Activated CD8-positive, alpha-beta T cell treated with anti-CD3 and anti-CD28 coated beads for 36 hours (primary cell): ENCODE results near the gene SLC2A14. TPM values are rescaled to one million over a fixed set of nuclear protein-coding genes. Genes with fewer than 3 reads are reported as not detected.

ENCODE experiments used
- ATAC-seq: fragments of 200-7000 bp; cut with Tn5 transposase; one replicate; pipeline ENCODE4 v1.10.0; 2021; ENCODE audit warnings: mild to moderate bottlenecking, moderate library complexity
- CTCF ChIA-PET: fragments of 350-600 bp; sonication (Branson Sonifier 250); formaldehyde crosslinking; loops from one replicate; lab custom pipeline; 2021; ENCODE audit warnings: antibody characterized with exemption; lab: Charles Lee
- POLR2A ChIA-PET: fragments of 350-600 bp; sonication (Branson Sonifier 250); formaldehyde crosslinking; loops from one replicate; lab custom pipeline; 2021; ENCODE audit warnings: antibody characterized with exemption; lab: Charles Lee
- DNase-seq: peaks from one replicate; pipeline ENCODE4 v3.0.0-alpha.2; 2020
- H3K27ac Mint-ChIP-seq: one replicate; pipeline ENCODE4 v1.8.0; 2021; ENCODE audit warnings: mild to moderate bottlenecking, mixed read lengths
- H3K27me3 Mint-ChIP-seq: one replicate; pipeline ENCODE4 v1.8.0; 2021; ENCODE audit warnings: mixed read lengths
- H3K36me3 Mint-ChIP-seq: one replicate; pipeline ENCODE4 v1.8.0; 2021; ENCODE audit warnings: low read depth, mixed read lengths
- H3K4me1 Mint-ChIP-seq: one replicate; pipeline ENCODE4 v1.8.0; 2021; ENCODE audit warnings: low read depth, mixed read lengths
- H3K4me3 Mint-ChIP-seq: one replicate; pipeline ENCODE4 v1.8.0; 2021; ENCODE audit warnings: mild to moderate bottlenecking, moderate library complexity, mixed read lengths
- H3K9me3 Mint-ChIP-seq: one replicate; pipeline ENCODE4 v1.8.0; 2021; ENCODE audit warnings: mixed read lengths
- intact Hi-C: fragments of 100-400 bp; cut with micrococcal nuclease; formaldehyde crosslinking; loops from one replicate; pipeline ENCODE4 v1.10.0; 2022
- total RNA-seq, 2 experiments: library from RNA; stranded (reverse); gene quantifications; one replicate each; pipeline ENCODE4 v1.2.3, GENCODE V29; 2021
- TF ChIP-seq, protein P1 (sequence below): fragments of 200-600 bp; IDR thresholded peaks from one replicate; pipeline ENCODE4 v1.8.0; 2022; ENCODE audit warnings: antibody characterized with exemption, mild to moderate bottlenecking

The SLC2A14 gene
- total RNA-seq, 2 experiments from 2014 or later, result 0.22 to 0.29 TPM

DNA sequence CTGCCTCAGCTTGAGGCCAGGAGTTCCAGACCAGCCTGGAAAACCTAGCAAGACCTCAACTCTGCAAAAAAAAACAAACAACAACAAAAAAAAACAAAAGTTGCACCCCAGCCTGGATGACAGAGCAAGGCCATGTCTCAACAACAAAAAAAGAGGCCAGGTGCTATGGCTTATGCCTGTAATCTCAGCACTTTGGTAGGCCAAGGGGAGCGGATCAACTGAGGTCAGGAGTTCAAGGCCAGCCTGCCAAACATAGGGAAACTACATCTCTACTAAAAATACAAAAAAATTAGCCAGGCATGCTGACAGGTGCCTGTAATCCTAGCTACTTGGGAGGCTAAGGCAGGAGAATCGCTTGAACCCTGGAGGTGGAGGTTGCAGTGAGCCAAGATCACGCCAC is 6.5 kb upstream of the SLC2A14 start:
- Mint-ChIP-seq H3K4me3 (no peak overlapping the region), H3K27me3 (no peaks in the 10 kb centered on the region), H3K36me3 (no peaks in the 10 kb centered on the region), H3K27ac (no peak overlapping the region), H3K9me3 (no peaks in the 10 kb centered on the region), H3K4me1 (no peaks in the 10 kb centered on the region)
- POLR2A ChIA-PET, result no interaction called here
- CTCF ChIA-PET, result interaction anchor here (1.3 kb wide), 1 partner anchor 230 kb away, joined by 3 read pairs; no protein-coding TSS in a partner anchor
- ATAC-seq, result no peak
- DNase-seq, result no peak
- TF ChIP-seq, protein P1, sequence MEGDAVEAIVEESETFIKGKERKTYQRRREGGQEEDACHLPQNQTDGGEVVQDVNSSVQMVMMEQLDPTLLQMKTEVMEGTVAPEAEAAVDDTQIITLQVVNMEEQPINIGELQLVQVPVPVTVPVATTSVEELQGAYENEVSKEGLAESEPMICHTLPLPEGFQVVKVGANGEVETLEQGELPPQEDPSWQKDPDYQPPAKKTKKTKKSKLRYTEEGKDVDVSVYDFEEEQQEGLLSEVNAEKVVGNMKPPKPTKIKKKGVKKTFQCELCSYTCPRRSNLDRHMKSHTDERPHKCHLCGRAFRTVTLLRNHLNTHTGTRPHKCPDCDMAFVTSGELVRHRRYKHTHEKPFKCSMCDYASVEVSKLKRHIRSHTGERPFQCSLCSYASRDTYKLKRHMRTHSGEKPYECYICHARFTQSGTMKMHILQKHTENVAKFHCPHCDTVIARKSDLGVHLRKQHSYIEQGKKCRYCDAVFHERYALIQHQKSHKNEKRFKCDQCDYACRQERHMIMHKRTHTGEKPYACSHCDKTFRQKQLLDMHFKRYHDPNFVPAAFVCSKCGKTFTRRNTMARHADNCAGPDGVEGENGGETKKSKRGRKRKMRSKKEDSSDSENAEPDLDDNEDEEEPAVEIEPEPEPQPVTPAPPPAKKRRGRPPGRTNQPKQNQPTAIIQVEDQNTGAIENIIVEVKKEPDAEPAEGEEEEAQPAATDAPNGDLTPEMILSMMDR, result no peak
- intact Hi-C loops, result no loop called here

DNA sequence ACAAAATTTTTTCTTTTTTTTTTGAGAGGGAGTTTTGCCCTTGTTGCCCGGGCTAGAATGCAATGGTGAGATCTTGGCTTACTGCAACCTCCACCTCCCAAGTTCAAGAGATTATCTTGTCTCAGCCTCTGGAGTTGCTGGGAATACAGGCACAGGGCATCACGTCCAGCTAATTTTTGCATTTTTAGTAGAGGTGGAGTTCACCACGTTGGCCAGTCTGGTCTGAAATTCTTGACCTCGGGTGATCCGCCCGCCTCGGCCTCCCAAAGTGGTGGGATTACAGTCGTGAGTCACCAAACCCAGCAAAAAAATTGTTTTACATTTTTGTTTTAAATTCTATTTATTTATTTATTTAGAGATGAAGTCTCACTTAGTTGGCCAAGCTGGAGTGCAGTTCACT is 4.7 kb upstream of the SLC2A14 start:
- TF ChIP-seq, protein P1, result no peak

DNA sequence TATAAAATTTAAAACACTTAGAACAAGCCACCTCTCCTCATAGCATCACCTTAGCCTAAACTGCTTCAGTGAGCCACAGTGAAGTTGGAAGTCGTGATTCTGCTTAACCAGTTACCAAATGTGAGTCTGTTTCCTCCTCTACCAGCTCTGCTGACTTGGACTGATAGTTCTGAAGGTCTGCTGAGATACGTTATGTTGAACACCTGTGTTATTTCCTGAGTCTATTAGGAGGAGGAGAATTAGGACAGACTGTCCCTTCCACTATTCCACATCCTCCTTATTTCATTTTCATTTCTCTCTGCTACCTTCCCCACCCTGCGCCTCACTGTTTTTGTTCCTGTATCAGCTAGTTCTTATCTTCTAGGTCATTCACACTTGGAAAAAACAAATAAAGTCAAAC is 2.4 kb downstream of the SLC2A14 start:
- no peak for DNase-seq
- H3K27me3 Mint-ChIP-seq, result peaks cover 27% of the 10 kb centered on the region
- H3K4me3 Mint-ChIP-seq, result no peak overlapping the region
- ATAC-seq, result no peak
- no peaks in the 10 kb centered on the region for H3K36me3 Mint-ChIP-seq
- peaks cover 5% of the 10 kb centered on the region for H3K4me1 Mint-ChIP-seq
- no peak overlapping the region for H3K27ac Mint-ChIP-seq
- no peaks in the 10 kb centered on the region for H3K9me3 Mint-ChIP-seq
- CTCF ChIA-PET, result interaction anchor here (1.7 kb wide), 2 partner anchors 63 to 124 kb away, joined by 3 read pairs; no protein-coding TSS in a partner anchor
- intact Hi-C loops, result no loop called here
- TF ChIP-seq, protein P1, result no peak
- POLR2A ChIA-PET, result interaction anchor here (0.6 to 0.9 kb wide), 2 partner anchors 119 to 209 kb away, joined by 3 read pairs; no protein-coding TSS in a partner anchor

More for the DNA sequence above, 4.7 kb upstream of the SLC2A14 start:
- DNase-seq, result no peak
- Mint-ChIP-seq H3K27ac (no peak overlapping the region), H3K4me3 (no peak overlapping the region), H3K27me3 (peaks cover 10% of the 10 kb centered on the region), H3K4me1 (no peaks in the 10 kb centered on the region), H3K36me3 (no peaks in the 10 kb centered on the region), H3K9me3 (no peaks in the 10 kb centered on the region)
- intact Hi-C loops, result no loop called here
- POLR2A ChIA-PET, result interaction anchor here (0.7 kb wide), 1 partner anchor 374 kb away, joined by 3 read pairs; no protein-coding TSS in a partner anchor
- CTCF ChIA-PET, result interaction anchor here (1.3 kb wide), 1 partner anchor 71 kb away, joined by 3 read pairs; no protein-coding TSS in a partner anchor
- no peak for ATAC-seq

DNA sequence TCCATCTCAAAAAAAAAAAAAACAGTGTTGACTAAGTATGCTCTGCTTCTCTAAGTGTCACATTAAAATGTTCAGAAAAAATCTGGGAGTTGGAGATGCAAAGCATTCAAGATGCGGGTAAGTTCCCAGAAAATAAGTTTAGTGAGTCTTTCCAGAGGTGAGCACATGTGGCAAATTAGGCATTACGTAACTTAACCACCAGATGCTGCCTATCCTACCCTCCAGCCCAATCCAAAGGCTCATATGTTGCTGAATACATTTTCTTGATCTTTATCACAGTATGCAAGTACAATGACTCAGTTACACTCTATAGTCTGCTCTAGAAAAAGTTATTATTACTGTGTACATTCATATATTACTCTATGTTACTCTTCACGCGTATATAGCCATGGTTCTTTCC is 3.6 kb downstream of the SLC2A14 start:
- Mint-ChIP-seq H3K36me3 (no peaks in the 10 kb centered on the region), H3K27me3 (peaks cover 27% of the 10 kb centered on the region), H3K9me3 (no peaks in the 10 kb centered on the region), H3K27ac (no peak overlapping the region), H3K4me3 (no peak overlapping the region), H3K4me1 (peaks cover 5% of the 10 kb centered on the region)
- ATAC-seq, result no peak
- no peak for DNase-seq
- intact Hi-C loops, result no loop called here
- ChIA-PET CTCF (interaction anchor here (1.7 kb wide), 1 partner anchor 64 kb away, joined by 3 read pairs; no protein-coding TSS in a partner anchor), POLR2A (no interaction called here)
- TF ChIP-seq, protein P1, result no peak

DNA sequence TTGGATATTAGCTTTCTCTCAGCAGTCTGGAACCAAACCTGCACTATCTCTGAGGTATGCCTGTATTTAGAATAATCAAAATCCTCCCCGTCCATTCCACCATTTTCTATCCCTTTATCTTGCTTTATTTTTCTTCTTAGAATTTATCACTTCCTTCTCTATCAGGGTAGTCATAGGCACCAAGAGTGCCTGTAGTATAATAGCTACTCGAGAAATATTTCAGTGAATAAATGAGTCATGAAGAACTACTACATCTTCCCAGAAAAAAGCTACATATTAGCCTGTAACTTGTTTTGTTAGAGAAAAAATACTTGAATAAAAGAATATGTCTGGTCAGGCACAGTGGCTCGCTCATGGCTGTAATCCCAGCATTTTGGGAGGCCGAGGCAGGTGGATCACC is 4.3 kb downstream of the SLC2A14 start:
- no peak overlapping the region for H3K4me3 Mint-ChIP-seq
- H3K27me3 Mint-ChIP-seq, result peaks cover 20% of the 10 kb centered on the region
- H3K9me3 Mint-ChIP-seq, result no peaks in the 10 kb centered on the region
- no peak for ATAC-seq
- H3K36me3 Mint-ChIP-seq, result no peaks in the 10 kb centered on the region
- no peak for DNase-seq
- TF ChIP-seq, protein P1, result no peak
- CTCF ChIA-PET, result no interaction called here
- intact Hi-C loops, result no loop called here
- H3K27ac Mint-ChIP-seq, result no peak overlapping the region
- H3K4me1 Mint-ChIP-seq, result peaks cover 5% of the 10 kb centered on the region
- POLR2A ChIA-PET, result no interaction called here
